PC-9 (cell line): ENCODE results near the gene PDP2.

Experiments
- EZH2 ChIP-seq: fragments of 200-600 bp; sonication (generic); IDR thresholded peaks from 2 replicates; pipeline ENCODE4 v1.8.0; 2017; ENCODE audit warnings: antibody characterized with exemption, low read depth
- TF ChIP-seq, protein P1 (sequence below): fragments of 200-600 bp; sonication (generic); conservative IDR thresholded peaks from 2 replicates; pipeline ENCODE4 v1.6.1; 2017; ENCODE audit warnings: mixed run types, antibody characterized with exemption, mild to moderate bottlenecking, moderate library complexity

DNA sequence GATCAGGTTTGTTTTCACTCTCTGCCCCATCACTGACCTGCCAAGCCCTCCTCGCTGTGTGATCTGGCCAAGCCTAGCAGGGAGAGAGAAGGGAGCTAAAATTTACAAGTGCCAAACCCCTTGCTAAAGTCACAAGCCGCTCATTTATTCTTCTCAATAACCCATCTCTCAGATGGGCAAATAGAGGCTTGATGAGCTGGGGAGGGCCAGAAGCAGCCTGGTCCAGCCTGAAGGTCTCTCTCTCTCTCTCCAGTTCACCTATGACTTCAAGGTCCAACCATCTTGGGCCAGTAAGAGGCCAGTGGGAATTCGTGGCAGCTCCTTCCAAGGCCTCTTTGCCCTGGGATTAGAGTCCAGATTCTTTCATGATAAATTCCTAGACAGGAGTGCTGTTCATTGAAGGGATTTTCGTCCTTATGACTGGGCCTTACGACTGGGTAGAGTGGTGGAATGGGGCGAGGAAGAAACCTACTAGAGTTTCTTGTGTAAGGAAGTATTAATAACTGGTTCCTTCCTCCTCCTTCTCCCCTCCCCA lies 32.7 kb upstream of the PDP2 start:
- TF ChIP-seq, protein P1, sequence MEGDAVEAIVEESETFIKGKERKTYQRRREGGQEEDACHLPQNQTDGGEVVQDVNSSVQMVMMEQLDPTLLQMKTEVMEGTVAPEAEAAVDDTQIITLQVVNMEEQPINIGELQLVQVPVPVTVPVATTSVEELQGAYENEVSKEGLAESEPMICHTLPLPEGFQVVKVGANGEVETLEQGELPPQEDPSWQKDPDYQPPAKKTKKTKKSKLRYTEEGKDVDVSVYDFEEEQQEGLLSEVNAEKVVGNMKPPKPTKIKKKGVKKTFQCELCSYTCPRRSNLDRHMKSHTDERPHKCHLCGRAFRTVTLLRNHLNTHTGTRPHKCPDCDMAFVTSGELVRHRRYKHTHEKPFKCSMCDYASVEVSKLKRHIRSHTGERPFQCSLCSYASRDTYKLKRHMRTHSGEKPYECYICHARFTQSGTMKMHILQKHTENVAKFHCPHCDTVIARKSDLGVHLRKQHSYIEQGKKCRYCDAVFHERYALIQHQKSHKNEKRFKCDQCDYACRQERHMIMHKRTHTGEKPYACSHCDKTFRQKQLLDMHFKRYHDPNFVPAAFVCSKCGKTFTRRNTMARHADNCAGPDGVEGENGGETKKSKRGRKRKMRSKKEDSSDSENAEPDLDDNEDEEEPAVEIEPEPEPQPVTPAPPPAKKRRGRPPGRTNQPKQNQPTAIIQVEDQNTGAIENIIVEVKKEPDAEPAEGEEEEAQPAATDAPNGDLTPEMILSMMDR = no peak
- TF ChIP-seq EZH2 = no peak
